Gastroesophageal sphincter (tissue), 3 donors: ENCODE measurements around the gene HMGN1.

Experiments used
- CTCF ChIP-seq, 4 experiments: fragments of 200-600 bp in 2 of 4; fragments of 450-650 bp in 2 of 4; sonication (generic) in 1 of 4; IDR thresholded peaks; one replicate each; pipeline ENCODE4 v1.5.1; 2017 to 2019; ENCODE audit warnings: antibody characterized with exemption in 4 of 4, mild to moderate bottlenecking in 2 of 4, moderate library complexity in 2 of 4
- EP300 ChIP-seq: sonication (generic); formaldehyde crosslinking; IDR thresholded peaks from one replicate; pipeline ENCODE4 v1.6.1; 2017; ENCODE audit warnings: antibody characterized with exemption, mild to moderate bottlenecking
- POLR2A ChIP-seq, 2 donors: fragments of 450-650 bp; IDR thresholded peaks; one replicate each; pipeline ENCODE4 v1.6.1; 2017; ENCODE audit warnings: antibody characterized with exemption in 2 of 2, mild to moderate bottlenecking in 2 of 2, moderate library complexity in 1 of 2

- TF ChIP-seq CTCF (IDR thresholded peaks at IDR 0.05) = peak in 3 of 4 experiments; percentile 37 to 75 (median 53)
- peak; percentile 54 to 70 for TF ChIP-seq POLR2A (IDR thresholded peaks at IDR 0.05)
- TF ChIP-seq EP300 = no peak
Measured at GRCh38 chr21:39313571-39314142, 35.2 kb downstream of the HMGN1 start, which contains the start of gene BRWD1.
